HG02870 (cell line): ENCODE results near the gene ARX.

Experiments used
- ATAC-seq: cut with Tn5 transposase; IDR thresholded peaks from one replicate; pipeline ENCODE4 v1.9.1; 2021; ENCODE audit warnings: mild to moderate bottlenecking, moderate library complexity; ENCODE audit not compliant: unreplicated experiment

Gene ARX

GRCh38 chrX:25016938-25017598 lies 1.3 kb upstream of the ARX start:
- no peak for ATAC-seq

GRCh38 chrX:25016361-25016671 lies 551 bp upstream of the ARX start:
- no peak for ATAC-seq

GRCh38 chrX:25014366-25014838 lies 1.4 kb downstream of the ARX start:
- no peak for ATAC-seq

GRCh38 chrX:25013632-25014365 lies 2.0 kb downstream of the ARX start:
- ATAC-seq, result no peak

GRCh38 chrX:25012793-25013631 lies 2.8 kb downstream of the ARX start:
- ATAC-seq, result no peak

GRCh38 chrX:25012433-25012735 lies 3.4 kb downstream of the ARX start:
- ATAC-seq, result no peak

- no peak for ATAC-seq
Measured at GRCh38 chrX:25011589-25012432, 4.0 kb downstream of the ARX start.

- ATAC-seq, result no peak
Measured at GRCh38 chrX:25010784-25011588, 4.8 kb downstream of the ARX start.

- ATAC-seq, result no peak
Measured at GRCh38 chrX:25009407-25009806, 6.4 kb downstream of the ARX start.

- ATAC-seq, result no peak
Measured at GRCh38 chrX:25007059-25008053, 8.4 kb downstream of the ARX start.

- no peak for ATAC-seq
Measured at GRCh38 chrX:25006586-25007058, 9.1 kb downstream of the ARX start.

- ATAC-seq, result no peak
Measured at GRCh38 chrX:25005382-25006185, 10.2 kb downstream of the ARX start.

- no peak for ATAC-seq
Measured at GRCh38 chrX:25005034-25005381, 10.8 kb downstream of the ARX start.

- ATAC-seq, result no peak
Measured at GRCh38 chrX:25004485-25005032, 11.2 kb downstream of the ARX start.

GRCh38 chrX:25004040-25004439 lies 11.7 kb downstream of the ARX start:
- no peak for ATAC-seq

- ATAC-seq, result no peak
Measured at GRCh38 chrX:25003066-25003849, 12.5 kb downstream of the ARX start.

GRCh38 chrX:25002661-25003020 lies 13.1 kb downstream of the ARX start:
- no peak for ATAC-seq
